Measurements from ENCODE around the gene UVRAG.

UVRAG gene

GRCh38 chr11:76114238-76114637, 299.2 kb downstream of the UVRAG start:
- no peak for DNase-seq (ENCODE audit: low spot score)

- DNase-seq (ENCODE audit: low spot score): no peak
Measured at GRCh38 chr11:76115555-76115954, 300.5 kb downstream of the UVRAG start.

- no peak for DNase-seq (ENCODE audit: low spot score)
Measured at GRCh38 chr11:76119032-76119431, 304.0 kb downstream of the UVRAG start.

- no peak for DNase-seq (ENCODE audit: low spot score)
Measured at GRCh38 chr11:76119779-76120178, 304.8 kb downstream of the UVRAG start.

GRCh38 chr11:76120513-76121101, 305.6 kb downstream of the UVRAG start:
- DNase-seq (ENCODE audit: low spot score): no peak

GRCh38 chr11:76123248-76123647, 308.2 kb downstream of the UVRAG start:
- DNase-seq (ENCODE audit: low spot score): no peak

GRCh38 chr11:76124905-76125770, 310.1 kb downstream of the UVRAG start:
- DNase-seq (ENCODE audit: low spot score): no peak

GRCh38 chr11:76129729-76130128, 314.7 kb downstream of the UVRAG start:
- no peak for DNase-seq (ENCODE audit: low spot score)

GRCh38 chr11:76131142-76131541, 316.1 kb downstream of the UVRAG start:
- DNase-seq (ENCODE audit: low spot score): no peak

GRCh38 chr11:76131671-76132631, 316.9 kb downstream of the UVRAG start:
- no peak for DNase-seq (ENCODE audit: low spot score)

GRCh38 chr11:76134239-76134638, 319.2 kb downstream of the UVRAG start:
- no peak for DNase-seq (ENCODE audit: low spot score)

GRCh38 chr11:76135491-76135890, 320.5 kb downstream of the UVRAG start:
- no peak for DNase-seq (ENCODE audit: low spot score)

- no peak for DNase-seq (ENCODE audit: low spot score)
Measured at GRCh38 chr11:76139314-76139713, 324.3 kb downstream of the UVRAG start.

GRCh38 chr11:76140912-76141574, 326.0 kb downstream of the UVRAG start:
- no peak for DNase-seq (ENCODE audit: low spot score)

- no peak for DNase-seq (ENCODE audit: low spot score)
Measured at GRCh38 chr11:76141901-76142588, 327.0 kb downstream of the UVRAG start.

- no peak for DNase-seq (ENCODE audit: low spot score)
Measured at GRCh38 chr11:76143274-76143673, 328.3 kb downstream of the UVRAG start.

GRCh38 chr11:76147106-76147740, 332.2 kb downstream of the UVRAG start:
- DNase-seq (ENCODE audit: low spot score): no peak

GRCh38 chr11:76148231-76148630, 333.2 kb downstream of the UVRAG start:
- DNase-seq (ENCODE audit: low spot score): no peak

GRCh38 chr11:76148941-76149613, 334.1 kb downstream of the UVRAG start:
- no peak for DNase-seq (ENCODE audit: low spot score)

GRCh38 chr11:76149713-76150112, 334.7 kb downstream of the UVRAG start:
- DNase-seq (ENCODE audit: low spot score): no peak

Data from germinal center (tissue), 1 donor.